ENCODE measurements around the gene LAMB3. TPM values are rescaled to one million over a fixed set of nuclear protein-coding genes. Genes with fewer than 3 reads are reported as not detected.

LAMB3 gene
- polyA plus RNA-seq, 1 donor (not counting 4 experiments of a cell fraction or from before 2014, with no cell fraction given): 659 TPM

GRCh38 chr1:209570743-209571142 is 81.5 kb downstream of the LAMB3 start:
- Histone ChIP-seq H3K36me3 (ENCODE audit: control insufficient read depth in 2 of 2, extremely low read depth in 1 of 2, insufficient read depth in 2 of 2, low read length in 2 of 2) (no peaks in the 10 kb centered on the region), H3K9me1 (ENCODE audit: control insufficient read depth, extremely low read depth, insufficient read depth, low read length) (no peaks in the 10 kb centered on the region), H3K27ac (ENCODE audit: control insufficient read depth, insufficient read depth, low read length) (no peak overlapping the region), H3K4me2 (ENCODE audit: control insufficient read depth, extremely low read depth, insufficient read depth, low read depth, low read length) (no peak overlapping the region), H2AFZ (ENCODE audit: control insufficient read depth, low read length) (no peak overlapping the region), H3K79me2 (ENCODE audit: control insufficient read depth, insufficient read depth, low read length) (no peaks in the 10 kb centered on the region), H3K9ac (ENCODE audit: control insufficient read depth, extremely low read depth, insufficient read depth, low read length) (no peak overlapping the region), H3K4me3 (ENCODE audit: control insufficient read depth in 2 of 3, extremely low read depth in 1 of 3, insufficient read depth in 2 of 3, low read depth in 1 of 3, low read length in 3 of 3) (no peak overlapping the region), H4K20me1 (ENCODE audit: control insufficient read depth, extremely low read depth, insufficient read depth, low read length) (no peaks in the 10 kb centered on the region), H3K27me3 (ENCODE audit: control insufficient read depth, extremely low read depth, insufficient read depth, low read length) (peaks cover 12% of the 10 kb centered on the region), H3K9me3 (ENCODE audit: control insufficient read depth, low read depth, low read length) (no peaks in the 10 kb centered on the region), H3K4me1 (ENCODE audit: control insufficient read depth, extremely low read depth, insufficient read depth, low read length) (peaks cover 36% of the 10 kb centered on the region)
- TF ChIP-seq EZH2 (IDR thresholded peaks at IDR 0.05; ENCODE audit: low read length): no peak
- no peak for TF ChIP-seq CTCF (optimal IDR thresholded peaks at IDR 0.05 in 1 of 3, IDR thresholded peaks at IDR 0.05 in 1 of 3, conservative IDR thresholded peaks at IDR 0.05 in 1 of 3; ENCODE audit: extremely low read depth in 1 of 3, insufficient read depth in 2 of 3, low read length in 3 of 3)
- dilution Hi-C loops (cut with MboI; ENCODE audit: extremely low pct_ligation_motif_present, low sequenced_read_pairs): no loop called here
- no peak for DNase-seq (ENCODE audit: low read depth, low spot score)
- FAIRE-seq: no peak

GRCh38 chr1:209569455-209570207 is 82.6 kb downstream of the LAMB3 start:
- H3K4me3 ChIP-seq (ENCODE audit: control insufficient read depth in 2 of 3, extremely low read depth in 1 of 3, insufficient read depth in 2 of 3, low read depth in 1 of 3, low read length in 3 of 3): no peak overlapping the region
- FAIRE-seq: peak; percentile 94
- DNase-seq (ENCODE audit: low read depth, low spot score): peak; percentile 69

More at GRCh38 chr1:209569455-209570207, 82.6 kb downstream of the LAMB3 start:
- no peak overlapping the region for H2AFZ ChIP-seq (ENCODE audit: control insufficient read depth, low read length)
- TF ChIP-seq CTCF (optimal IDR thresholded peaks at IDR 0.05 in 1 of 3, IDR thresholded peaks at IDR 0.05 in 1 of 3, conservative IDR thresholded peaks at IDR 0.05 in 1 of 3; ENCODE audit: extremely low read depth in 1 of 3, insufficient read depth in 2 of 3, low read length in 3 of 3) (peak; percentile 81 to 92 (median 91)), EZH2 (IDR thresholded peaks at IDR 0.05; ENCODE audit: low read length) (no peak)
- H4K20me1 ChIP-seq (ENCODE audit: control insufficient read depth, extremely low read depth, insufficient read depth, low read length): no peaks in the 10 kb centered on the region
- peaks cover 44% of the 10 kb centered on the region for H3K4me1 ChIP-seq (ENCODE audit: control insufficient read depth, extremely low read depth, insufficient read depth, low read length)
- dilution Hi-C loops (cut with MboI; ENCODE audit: extremely low pct_ligation_motif_present, low sequenced_read_pairs): no loop called here
- H3K4me2 ChIP-seq (ENCODE audit: control insufficient read depth, extremely low read depth, insufficient read depth, low read depth, low read length): peak overlapping the region; percentile 33
- H3K36me3 ChIP-seq (ENCODE audit: control insufficient read depth in 2 of 2, extremely low read depth in 1 of 2, insufficient read depth in 2 of 2, low read length in 2 of 2): no peaks in the 10 kb centered on the region
- peaks cover 8% of the 10 kb centered on the region for H3K27me3 ChIP-seq (ENCODE audit: control insufficient read depth, extremely low read depth, insufficient read depth, low read length)
- no peaks in the 10 kb centered on the region for H3K9me3 ChIP-seq (ENCODE audit: control insufficient read depth, low read depth, low read length)
- no peak overlapping the region for H3K9ac ChIP-seq (ENCODE audit: control insufficient read depth, extremely low read depth, insufficient read depth, low read length)
- H3K9me1 ChIP-seq (ENCODE audit: control insufficient read depth, extremely low read depth, insufficient read depth, low read length): no peaks in the 10 kb centered on the region
- H3K27ac ChIP-seq (ENCODE audit: control insufficient read depth, insufficient read depth, low read length): no peak overlapping the region
- no peaks in the 10 kb centered on the region for H3K79me2 ChIP-seq (ENCODE audit: control insufficient read depth, insufficient read depth, low read length)

Data from keratinocyte (primary cell).